SKM-1 treated with dmso at 0.1 percent for 144 hours (cell line): ENCODE measurements around the gene GLDC.
"Not testable (repeated sequence)": the region's sequence is repeated elsewhere in the genome, so short reads cannot be mapped to it uniquely, and the experiment has no call there.

Experiments used
- DNase-seq: peaks from one replicate; lab custom pipeline; 2025; ENCODE audit not compliant: unreplicated experiment; lab: John Stamatoyannopoulos, UW

The GLDC gene

DNA sequence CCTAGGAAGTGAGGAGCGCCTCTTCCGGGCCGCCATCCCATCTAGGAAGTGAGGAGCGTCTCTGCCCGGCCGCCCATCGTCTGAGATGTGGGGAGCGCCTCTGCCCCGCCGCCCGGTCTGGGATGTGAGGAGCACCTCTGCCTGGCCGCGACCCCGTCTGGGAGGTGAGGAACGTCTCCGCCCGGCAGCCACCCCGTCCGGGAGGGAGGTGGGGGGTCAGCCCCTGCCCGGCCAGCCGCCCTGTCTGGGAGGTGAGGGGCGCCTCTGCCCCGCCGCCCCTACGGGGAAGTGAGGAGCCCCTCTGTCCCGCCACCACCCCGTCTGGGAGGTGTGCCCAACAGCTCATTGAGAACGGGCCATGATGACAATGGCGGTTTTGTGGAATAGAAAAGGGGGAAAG, 22.7 kb downstream of the GLDC start:
- DNase-seq: not testable (repeated sequence)

DNA sequence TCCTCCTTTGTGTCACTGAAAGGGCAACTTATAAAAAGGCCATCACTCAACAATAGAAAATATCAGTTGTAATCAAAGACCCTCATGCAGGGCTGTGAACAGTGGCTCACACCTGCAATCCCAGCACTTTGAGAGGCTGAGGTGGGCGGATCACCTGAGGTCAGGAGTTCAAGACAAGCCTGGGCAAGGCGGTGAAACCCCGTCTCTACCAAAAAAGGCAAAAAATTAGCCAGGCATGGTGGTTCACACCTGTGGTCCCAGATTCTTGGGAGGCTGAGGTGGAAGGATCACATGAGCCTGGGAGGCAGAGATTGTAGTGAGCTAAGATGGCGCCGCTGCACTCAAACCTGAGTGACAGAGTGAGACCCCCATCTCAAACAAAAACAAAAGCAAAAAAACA, 24.7 kb downstream of the GLDC start:
- no peak for DNase-seq

DNA sequence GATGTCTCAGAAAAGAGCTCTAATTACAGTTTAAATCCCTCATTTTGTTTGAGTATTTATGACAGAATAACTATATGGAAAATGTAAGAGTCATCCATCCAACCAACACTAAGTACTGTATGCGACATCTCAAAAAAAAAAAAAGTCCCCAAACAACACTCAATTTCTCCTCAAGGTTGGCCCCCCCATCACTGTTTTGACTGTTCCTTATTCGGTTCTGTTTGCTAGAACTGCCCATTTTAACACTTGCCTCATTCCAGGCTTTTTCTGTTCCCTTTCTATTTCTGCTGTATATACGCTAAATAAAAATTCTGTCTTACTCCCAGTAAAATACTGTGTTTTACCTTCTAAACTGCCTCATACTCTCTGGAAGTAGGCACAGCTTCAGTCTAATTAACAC, 25.2 kb downstream of the GLDC start:
- no peak for DNase-seq

DNA sequence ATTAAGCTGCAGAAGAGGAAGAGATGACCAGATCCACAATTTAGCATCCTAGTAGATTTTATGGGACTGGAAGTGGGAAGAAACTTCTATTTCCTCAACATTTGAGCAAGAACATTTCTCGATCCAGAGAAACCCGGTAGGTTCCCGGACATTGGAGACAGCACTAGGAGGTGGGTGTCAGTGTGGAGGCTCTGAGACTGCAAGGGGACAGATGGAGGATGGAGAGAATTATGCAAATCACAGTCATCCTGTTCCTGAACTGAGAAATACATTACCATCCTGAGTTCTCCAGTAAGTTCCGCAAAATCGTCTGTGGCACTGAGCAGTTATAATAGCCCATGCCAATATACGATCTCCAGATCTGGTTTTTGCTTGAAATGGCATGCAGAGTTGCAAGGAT, 25.6 kb downstream of the GLDC start:
- DNase-seq: no peak

DNA sequence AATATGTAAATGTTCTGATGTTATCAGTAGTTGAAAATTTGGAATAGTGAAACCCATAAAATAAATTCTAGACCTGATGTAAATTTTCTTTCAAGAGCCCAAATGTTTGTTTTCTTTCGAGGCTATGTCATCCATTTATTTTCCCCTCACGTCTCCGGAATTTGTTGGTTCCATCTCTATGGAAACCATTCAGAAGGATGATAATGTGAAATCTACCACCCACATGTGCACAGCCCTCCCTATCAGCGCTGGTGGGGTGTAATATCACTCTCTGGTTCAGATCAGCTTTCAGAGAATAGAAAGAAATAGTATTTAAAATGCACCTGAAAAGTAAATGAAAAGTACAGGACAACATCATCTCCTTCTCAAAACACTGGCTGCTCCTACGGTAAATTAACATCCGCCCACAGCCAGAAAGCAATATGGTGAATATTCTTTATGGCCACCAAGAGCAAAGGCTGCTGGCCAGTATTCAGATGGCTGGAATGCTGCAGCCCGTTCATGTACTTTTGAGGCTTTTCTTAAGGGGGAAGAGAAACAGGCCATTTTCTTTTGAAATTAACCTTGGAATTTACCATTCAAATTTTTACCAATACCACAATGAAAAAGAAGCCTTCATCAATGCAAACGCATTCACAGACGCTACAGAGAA, 28.5 kb downstream of the GLDC start:
- no peak for DNase-seq

DNA sequence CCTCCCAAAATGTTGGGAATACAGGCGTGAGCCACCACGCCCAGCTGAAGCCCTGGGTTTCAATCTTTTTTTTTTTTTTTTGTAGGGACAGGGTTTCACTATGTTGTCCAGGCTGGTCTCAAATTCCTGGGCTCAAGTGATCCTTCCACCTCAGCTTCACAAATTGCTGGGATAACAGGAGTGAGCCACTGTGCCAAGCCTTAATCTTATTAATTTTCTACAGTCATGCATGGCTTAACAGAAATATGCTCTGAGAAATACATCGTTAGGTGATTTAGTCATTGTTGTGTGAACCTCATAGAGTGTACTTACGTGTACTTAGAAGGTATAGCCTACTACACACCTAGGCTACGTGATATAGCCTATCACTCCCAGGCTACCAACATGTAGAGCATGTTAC, 31.0 kb downstream of the GLDC start:
- no peak for DNase-seq

DNA sequence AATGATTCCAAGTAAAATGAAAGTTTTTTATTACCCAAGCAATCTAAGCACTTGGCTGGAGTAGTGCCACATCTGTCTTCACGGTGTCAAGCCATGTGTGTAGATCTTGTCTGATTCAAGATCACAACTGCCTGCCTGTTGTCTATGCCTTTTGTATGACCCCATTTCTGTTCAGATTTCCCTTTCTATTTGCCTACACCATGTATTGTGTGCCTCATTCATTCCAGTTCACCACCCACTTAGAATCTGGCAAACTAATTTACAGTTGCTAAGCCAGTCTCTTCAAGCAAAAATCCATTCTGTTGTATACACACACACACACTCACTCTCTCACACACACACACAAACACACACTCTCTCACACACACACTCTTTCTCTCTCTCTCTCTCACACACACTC, 33.7 kb downstream of the GLDC start:
- no peak for DNase-seq

DNA sequence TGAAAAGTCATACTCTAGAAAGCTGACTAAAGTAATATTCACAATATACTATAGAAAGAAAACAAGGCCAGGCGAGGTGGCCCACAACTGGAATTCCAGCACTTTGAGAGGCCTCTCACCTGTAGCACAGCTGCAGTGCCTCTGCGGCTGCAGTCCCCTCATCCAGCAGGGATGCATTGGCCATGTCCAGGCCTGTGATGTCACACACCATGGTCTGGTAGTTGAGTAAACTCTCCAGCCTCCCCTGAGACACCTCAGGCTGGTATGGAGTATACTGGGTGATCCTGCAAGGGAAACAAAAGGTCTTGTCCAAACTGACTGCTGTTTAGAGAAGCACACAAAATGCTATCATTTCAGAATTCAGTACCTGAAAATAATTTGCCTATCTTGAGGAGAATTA, 35.5 kb downstream of the GLDC start:
- DNase-seq: no peak

DNA sequence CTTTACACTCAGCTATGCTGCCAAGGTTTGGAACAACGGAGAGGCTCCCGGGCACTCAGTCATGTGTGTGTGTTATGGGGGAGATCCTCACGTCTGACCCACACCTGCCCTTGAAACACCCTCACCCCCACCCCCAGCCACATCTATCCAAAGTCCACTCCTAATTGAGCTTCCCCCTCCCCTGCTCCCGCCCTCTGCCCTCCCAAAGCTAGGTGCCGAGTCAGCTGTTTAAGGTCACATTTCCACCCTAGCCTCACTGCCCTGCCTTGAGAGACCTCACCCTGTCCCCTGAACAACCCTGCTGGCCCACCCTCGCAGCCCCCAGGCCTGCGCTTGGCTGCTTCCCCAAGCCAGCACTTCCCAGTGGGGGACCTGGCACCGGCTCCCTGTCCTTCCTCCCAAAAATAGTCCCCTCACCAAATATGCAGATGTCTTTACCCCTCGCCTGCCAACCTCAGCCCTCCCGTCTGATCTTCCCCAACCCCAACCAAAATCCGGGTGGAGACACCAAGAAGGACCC, 36.0 kb downstream of the GLDC start:
- DNase-seq: no peak

DNA sequence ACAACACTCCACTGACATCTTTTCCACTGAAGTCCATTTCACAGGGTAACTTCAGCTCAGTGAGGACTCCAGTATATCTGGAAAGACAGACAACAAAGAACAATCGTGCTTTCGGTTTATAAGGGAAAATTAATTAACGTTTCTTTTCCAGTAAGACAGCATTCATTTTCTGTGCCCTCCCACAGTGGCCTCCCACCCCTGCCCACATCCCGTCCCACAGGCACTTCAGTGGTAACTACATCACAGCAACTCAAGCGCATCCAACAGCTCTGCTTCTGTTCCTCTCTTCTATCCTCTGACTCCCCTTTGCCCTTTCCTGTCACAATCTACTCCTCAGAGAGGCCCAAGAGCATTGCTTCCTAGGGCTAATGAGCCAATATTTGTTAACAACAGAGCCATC, 40.3 kb downstream of the GLDC start:
- DNase-seq: no peak

DNA sequence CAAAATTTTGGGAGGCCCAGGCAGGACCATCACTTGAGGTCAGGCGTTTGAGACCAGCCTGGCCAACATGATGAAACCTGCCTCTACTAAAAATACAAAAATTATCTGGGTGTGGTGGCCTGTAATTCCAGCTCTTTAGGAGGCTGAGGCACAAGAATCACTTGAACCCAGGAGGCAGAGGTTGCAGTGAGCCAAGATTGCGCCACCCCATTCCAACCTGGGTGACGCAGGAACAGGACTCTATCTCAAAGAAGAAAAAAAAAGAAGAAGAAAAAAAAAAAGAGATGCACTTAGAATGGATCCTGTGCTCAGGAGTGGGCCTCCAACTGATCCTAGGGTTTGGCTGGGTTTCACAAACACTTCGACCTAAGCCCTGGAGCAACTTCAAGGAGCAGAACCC, 45.1 kb downstream of the GLDC start:
- DNase-seq: no peak

DNA sequence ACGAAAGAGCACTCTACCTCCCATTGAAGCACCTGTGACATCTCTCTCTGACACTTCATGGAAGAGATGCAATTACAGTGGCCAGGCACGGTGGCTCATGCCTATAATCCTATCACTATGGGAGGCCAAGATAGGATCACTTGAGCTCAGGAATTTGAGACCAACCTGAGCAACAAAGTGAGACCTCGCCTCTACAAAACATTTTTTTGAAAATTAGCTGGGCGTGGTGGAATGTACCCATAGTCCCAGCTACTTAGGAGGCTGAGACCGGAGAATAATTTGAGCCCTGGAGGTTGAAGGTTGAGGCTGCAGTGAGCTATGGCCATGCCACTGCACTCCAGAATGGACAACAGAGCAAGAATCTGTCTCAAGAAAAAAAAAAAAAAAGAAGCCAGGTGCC, 45.5 kb downstream of the GLDC start:
- DNase-seq: no peak

DNA sequence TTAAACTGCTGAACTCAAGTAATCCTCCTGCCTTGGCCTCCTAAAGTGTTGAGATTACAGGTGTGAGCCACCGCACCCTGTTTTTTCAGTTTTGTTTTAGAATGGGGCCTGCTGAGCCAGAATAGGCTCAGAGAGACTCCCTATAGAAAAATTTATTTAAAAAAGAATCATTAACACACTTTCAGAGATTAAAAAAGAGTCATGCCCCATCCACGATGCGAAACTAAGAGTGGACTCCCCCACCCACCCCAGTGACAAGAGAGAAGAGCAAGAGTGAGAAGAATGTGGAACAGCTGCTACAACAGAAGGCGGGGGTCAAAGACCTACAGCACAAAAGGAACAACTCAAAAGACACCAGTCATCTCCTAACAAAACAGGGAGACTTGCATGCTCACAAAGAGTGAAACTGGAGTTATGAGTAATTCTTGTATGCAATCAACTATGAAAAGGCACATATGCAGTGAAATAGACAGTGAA, 47.2 kb downstream of the GLDC start:
- DNase-seq: no peak

DNA sequence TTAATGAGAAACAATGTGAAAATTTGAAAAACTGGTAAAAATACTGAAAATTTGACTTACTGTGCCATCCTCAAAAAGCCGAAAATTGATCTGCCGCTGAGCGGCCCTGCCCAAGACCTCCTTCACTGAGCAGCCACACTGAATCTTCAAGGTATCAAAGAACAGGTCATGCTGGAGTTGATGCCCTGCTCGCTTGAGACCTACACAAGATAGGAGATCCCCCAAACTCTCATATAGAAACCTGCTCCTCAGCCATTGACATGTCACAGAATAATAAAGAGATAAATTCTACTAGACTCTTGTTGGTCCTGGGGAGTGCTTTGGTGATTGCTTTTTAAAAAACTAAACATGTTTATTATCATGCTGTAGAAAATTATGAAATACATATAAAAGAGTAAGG, 52.7 kb downstream of the GLDC start:
- DNase-seq: no peak

DNA sequence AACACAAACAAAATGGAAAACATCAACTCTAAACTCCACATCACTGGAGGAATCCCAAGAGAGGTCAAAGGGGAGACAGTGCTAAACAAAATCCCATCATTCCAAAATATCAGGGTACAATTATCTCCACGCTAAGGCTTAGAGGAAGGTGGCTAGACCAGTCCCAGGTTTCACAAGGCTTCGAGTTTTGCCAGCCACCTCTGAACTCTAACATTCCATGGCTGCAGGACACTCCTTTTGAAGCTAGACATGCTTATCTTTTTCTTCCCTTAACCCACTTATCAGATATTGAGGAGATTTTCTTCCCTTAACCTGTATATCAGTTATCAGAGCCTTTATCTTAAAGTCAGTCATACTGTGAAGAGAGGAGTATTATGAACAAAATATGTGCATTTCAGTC, 53.3 kb downstream of the GLDC start:
- no peak for DNase-seq

DNA sequence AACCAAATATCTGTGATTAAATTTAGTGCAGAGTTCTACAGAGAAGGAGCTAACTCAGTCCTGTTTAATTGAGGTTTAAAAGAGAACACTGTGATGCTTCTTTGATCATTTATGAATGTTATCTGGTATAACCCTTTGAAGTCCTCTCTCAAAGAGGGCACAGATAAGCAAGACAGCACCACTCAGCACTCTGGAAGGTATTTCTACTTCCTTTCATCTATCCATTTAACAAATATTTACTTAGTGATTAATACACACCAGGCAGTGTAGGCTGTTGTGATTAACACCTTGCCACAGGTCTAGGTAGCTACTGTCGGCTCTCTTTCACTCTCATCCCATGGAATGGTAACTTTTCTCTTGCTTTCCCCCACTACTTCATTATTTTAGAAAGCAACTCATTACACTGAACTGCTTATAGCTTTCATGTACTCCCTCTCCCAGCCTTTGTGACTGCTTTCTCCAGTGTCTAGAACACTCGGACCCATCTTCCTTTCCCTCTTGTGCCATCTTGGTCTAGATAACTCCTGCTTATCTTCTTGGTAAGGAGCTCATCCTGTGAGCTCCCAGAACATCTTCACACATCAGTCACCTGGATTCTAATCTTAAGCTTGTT, 54.7 kb downstream of the GLDC start:
- DNase-seq: no peak

DNA sequence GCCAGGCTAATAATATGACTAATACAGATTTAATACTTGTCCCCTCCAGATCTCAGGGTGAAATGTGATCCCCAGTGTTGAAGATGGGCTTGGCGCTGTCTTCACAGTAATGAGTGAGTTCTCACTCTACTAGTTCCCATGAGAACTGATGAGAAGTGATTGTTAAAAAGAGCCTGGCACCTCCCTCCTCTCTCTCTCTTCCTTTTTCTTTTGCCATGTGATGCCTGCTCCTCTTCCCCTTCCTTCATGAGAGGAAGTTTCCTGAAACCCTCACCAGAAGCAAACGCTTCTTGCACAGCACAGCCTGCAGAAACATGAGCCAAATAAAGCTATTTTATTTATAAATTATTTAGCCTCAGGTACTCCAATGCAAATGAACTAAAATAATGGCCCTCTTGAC, 55.2 kb downstream of the GLDC start:
- peak; percentile 54 for DNase-seq

DNA sequence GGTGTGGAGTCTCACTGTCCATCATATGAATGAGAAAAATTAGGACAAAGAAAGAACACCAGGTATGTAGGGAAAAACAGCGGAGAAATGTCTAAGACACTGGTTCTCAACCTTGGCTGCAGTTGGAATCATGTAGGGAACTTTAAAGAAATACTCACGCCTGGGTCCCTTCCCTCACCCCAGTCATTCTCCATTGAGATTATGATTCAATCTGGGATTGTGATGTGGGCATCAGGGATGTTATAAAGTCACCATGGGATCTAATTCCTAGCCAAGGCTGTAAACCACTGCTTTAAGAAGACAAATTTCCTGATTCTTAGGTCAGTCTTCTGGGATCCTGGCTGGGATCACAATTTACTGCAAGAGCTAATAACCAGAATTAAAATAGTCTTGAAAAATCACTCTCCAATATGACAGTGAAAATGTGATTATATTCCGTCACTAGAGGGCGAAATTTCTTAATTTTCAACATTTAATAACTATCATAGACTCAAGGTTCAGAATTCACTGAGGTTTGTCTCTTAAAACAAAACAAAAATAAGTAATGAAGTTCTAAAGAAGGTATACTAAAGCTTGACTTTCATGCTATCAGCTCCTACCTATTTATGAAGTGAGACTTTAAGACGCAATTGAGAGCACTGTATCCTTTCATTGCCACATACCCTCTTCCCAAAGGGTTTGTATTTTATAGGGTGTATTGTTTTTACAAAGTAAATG, 60.5 kb downstream of the GLDC start:
- DNase-seq: no peak

DNA sequence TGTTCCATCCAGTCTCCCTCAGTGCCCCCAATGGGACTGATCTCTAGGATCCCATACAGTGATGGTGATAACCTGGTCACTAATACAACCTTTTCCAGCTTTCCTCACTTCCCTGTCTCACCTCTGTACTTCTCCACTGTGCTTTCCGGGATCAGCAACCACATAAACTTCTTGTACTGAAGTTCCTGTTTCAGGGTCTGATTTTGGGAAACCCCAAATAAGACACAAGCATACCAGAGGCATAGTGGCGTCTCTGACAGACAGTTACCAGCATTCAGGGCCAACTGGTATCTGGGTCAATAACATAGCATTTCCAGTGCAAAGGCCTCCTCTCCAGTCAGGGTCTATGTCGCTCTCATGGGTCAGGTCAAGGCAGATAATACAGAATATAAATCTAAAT, 64.3 kb downstream of the GLDC start:
- no peak for DNase-seq

DNA sequence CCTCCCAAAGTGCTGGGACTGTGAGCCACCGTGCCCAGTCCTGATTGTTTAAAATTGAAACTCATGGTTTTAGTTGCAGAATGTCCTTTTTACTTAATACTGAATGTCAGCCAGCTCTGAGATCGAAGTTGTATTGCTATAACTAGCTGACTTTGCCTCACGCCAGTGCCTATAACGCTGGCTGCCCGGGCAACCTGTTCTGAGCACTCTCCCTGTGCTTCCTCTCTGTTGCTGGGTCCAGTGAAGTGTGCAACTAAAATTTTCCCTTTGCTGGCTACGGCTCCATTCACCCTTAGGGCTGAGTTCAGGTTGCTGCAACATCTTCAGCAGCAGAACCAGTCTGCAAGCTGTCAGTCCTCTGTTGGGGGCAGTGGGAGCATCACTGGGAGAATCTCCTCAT, 65.9 kb downstream of the GLDC start:
- no peak for DNase-seq

DNA sequence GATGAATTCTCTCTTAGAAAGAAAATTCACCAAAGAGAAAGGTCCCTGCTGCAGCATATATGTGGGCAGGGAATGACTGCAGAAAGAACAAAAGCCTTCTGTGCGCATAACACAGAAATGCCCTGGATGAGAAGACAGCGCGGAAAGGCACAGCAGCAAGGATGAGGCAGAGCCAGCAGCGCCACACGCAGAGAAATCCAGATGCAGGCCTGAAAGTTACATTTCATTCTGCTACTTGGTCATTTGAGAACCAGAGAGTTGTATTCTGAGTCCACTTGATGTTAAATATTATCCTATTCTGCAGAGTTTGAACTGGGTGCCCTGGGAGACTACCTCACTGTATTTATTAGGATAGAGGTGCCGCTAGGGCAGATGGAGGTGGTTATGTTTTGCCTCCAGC, 68.5 kb downstream of the GLDC start:
- DNase-seq: no peak

DNA sequence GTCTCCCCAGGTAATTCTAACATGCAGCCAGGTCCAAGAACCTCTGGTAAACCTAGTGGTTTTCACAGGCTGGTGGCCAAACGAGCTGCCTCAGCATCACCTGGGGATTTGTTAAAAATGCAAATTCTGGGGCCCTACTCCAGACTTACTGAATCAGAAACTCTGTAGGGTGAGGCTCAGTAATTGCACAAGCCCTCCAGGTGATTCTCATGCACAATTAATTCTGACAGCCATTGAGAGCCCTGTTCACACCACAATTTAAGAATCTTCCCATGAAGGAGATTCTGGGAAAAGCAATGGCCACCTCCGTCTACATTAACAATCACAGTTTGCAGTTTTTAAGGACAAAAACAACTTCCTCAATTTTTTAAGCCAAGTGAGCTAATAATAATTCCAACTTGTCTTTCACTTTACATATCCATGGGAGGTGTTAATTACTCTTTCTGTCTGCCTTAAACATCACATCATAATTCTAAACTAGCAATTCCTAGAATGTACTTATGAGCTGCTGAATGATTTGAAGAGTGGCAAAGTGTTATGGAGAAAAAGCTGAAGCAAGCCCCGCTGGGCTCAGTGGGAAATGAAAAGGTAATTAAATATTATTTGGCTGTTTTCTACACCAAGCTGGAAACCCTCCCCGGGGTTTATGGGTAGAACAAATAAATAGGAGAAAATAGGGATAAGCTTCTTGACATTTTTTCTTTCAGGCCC, 70.0 kb downstream of the GLDC start:
- no peak for DNase-seq
